Muscle layer of colon (tissue), 2 donors: ENCODE results near the gene RPS23.

Source experiments
- H3K27ac ChIP-seq: one replicate; pipeline ENCODE4 v1.7.0; 2013; ENCODE audit warnings: low read depth, mild to moderate bottlenecking, low read length, moderate library complexity
- H3K27me3 ChIP-seq, 2 donors: one replicate each; pipeline ENCODE4 v1.7.0; 2013; ENCODE audit warnings: low read length in 2 of 2, mild to moderate bottlenecking in 2 of 2; ENCODE audit not compliant: insufficient read depth in 2 of 2, control insufficient read depth in 1 of 2
- H3K36me3 ChIP-seq: one replicate; pipeline ENCODE4 v1.7.0; 2013; ENCODE audit warnings: mild to moderate bottlenecking, low read length; ENCODE audit not compliant: insufficient read depth
- H3K4me1 ChIP-seq: one replicate; pipeline ENCODE4 v1.7.0; 2013; ENCODE audit warnings: mild to moderate bottlenecking, low read length; ENCODE audit not compliant: insufficient read depth
- H3K4me3 ChIP-seq, 2 donors: one replicate each; pipeline ENCODE4 v1.7.0; 2013; ENCODE audit warnings: low read length in 2 of 2, low read depth in 1 of 2, mild to moderate bottlenecking in 1 of 2, moderate library complexity in 1 of 2
- H3K9ac ChIP-seq: one replicate; pipeline ENCODE4 v1.7.0; 2013; ENCODE audit warnings: low read length
- H3K9me3 ChIP-seq: one replicate; pipeline ENCODE4 v1.7.0; 2013; ENCODE audit warnings: mild to moderate bottlenecking, low read length
- donor health status: abdominal sarcoma.
- donor health status: Adenocarcinoma of cecum.

The RPS23 gene

DNA sequence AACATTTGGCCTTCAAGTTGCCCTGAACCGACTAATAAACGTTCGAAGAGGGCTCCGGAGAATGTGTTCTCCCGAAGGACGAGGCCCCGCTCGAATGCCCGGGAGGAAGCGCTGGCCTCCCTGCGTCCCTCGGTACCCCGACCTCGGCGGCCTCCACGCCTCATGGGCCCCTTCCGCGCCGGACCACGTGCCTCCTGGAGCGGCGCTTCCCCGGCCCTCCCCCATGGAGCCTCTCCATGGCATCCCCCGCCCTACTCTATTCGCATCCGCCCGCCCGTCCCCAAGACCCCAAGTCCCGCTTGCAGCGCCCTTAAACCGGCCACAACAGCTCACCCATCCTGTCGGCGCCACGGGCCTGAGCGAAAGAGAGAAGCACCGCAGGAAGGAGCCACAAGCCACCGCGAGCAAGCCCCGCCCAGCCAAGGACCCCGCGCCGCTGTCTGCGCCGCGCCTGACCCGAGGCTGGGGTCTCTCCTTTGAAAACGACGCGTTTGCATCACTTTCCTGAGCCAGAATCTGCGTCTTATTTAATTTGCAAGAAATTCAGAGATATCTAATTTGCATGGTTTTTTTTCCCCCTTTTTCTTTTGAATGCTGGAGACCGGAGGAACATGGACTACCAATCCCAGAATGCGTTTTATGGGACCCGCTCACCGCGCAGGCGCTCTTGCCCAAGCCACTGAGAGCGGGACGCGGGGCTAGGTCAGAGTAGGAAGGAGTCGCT is at the start of gene RPS23:
Gene RPS23, minus strand, starts transcription at position 368 of the 724 bp plus-strand sequence. Its CDS starts 31 bp downstream, at position 337.
- peaks cover 7% of the 10 kb centered on the region for H3K4me1 ChIP-seq
- no peaks in the 10 kb centered on the region for H3K27me3 ChIP-seq
- H3K27ac ChIP-seq: peak within 1 kb of the TSS; percentile 93
- H3K9ac ChIP-seq: peak within 1 kb of the TSS; percentile 76
- H3K9me3 ChIP-seq: no peaks in the 10 kb centered on the region
- peak within 1 kb of the TSS; percentile 61 to 87 for H3K4me3 ChIP-seq
- H3K36me3 ChIP-seq: peaks cover 22% of the 10 kb centered on the region

DNA sequence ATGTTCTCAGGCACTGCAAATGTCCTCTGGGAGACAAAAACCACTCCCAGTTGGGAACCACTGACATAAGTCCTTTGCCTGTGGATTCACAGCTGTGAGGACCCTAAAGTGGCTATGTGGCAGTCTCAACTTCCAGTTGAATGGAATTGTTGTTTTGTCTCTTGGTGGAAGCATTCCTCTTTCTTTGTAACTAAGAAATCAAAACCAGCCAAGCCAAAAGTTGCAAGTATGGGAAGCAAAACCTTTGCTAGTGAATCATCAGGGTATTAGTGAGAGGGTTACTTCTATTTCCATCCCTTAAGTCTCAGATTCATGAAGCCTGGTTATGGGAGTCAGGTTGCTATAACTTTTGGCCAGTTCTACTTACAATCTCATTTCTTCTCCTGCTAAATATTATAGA is 49.8 kb upstream of the RPS23 start:
- no peaks in the 10 kb centered on the region for H3K36me3 ChIP-seq
- no peak overlapping the region for H3K27ac ChIP-seq
- no peak overlapping the region for H3K4me3 ChIP-seq
- H3K9ac ChIP-seq: no peak overlapping the region
- peaks cover 3% of the 10 kb centered on the region for H3K4me1 ChIP-seq
- H3K9me3 ChIP-seq: no peaks in the 10 kb centered on the region
- no peaks in the 10 kb centered on the region for H3K27me3 ChIP-seq

DNA sequence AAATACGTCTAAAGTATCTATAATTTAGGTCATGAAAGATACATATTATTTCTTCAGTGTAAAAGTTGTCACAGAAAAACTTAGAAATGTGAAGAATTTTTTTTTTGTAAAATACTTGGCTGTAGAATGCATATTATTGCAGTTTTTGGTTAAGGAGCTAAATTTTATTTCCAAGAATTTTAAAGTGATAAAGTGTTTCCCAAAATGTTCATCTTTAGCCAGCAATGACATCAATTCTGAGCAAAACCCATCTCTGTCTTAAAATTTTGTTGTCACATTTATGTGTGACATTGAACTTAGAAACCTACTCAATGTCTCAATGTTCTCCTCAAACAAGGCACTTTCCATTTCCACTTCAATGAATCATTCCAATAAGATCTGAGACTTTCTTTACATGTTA is 47.8 kb upstream of the RPS23 start:
- H3K4me1 ChIP-seq: no peaks in the 10 kb centered on the region

DNA sequence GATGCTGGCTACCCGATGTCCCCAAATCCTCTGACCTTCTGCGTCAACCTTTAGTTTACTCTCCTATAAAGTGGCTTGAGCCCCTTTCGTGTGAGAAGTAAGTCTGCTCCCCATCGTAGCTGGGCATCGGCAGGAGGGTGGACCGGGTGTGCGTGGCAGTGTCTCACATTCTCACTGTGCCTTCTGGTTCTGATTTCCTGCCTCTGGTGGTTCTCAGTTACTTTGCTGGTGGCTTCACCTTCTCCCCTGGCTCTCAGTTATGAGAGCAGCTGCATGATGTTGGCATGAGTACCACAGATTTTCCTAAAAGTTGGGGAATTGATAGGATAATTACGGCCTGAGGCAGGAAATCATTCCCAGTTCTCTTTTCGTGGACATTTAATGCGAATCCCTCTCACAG is 47.0 kb upstream of the RPS23 start:
- Histone ChIP-seq H3K27ac (no peak overlapping the region), H3K4me3 (no peak overlapping the region), H3K36me3 (no peaks in the 10 kb centered on the region), H3K9ac (no peak overlapping the region), H3K4me1 (no peaks in the 10 kb centered on the region), H3K9me3 (no peaks in the 10 kb centered on the region), H3K27me3 (no peaks in the 10 kb centered on the region)

More for the DNA sequence above, 47.8 kb upstream of the RPS23 start:
- Histone ChIP-seq H3K27ac (no peak overlapping the region), H3K4me3 (no peak overlapping the region), H3K9me3 (no peaks in the 10 kb centered on the region), H3K9ac (no peak overlapping the region), H3K27me3 (no peaks in the 10 kb centered on the region), H3K36me3 (no peaks in the 10 kb centered on the region)

DNA sequence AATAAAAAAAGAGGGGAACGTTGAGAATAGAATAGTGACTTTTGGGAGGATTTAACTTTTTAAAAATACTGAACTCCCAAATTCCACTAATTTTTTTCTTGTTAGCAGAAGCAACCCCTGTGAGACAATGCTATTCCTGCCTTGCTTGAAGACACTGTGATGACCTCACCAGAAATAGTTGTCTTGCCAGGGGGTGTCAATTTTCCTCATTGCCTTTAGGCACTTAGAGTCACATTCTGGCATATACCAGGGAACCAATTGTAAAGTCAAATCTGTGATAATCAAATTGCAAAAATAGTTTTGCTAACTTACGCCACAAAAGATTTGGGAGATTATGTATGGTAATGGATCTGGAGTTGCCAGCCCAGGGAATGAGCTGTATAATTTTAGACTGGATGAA is 42.8 kb upstream of the RPS23 start:
- Histone ChIP-seq H3K4me1 (no peaks in the 10 kb centered on the region), H3K9me3 (no peaks in the 10 kb centered on the region), H3K27me3 (no peaks in the 10 kb centered on the region), H3K9ac (no peak overlapping the region), H3K4me3 (no peak overlapping the region), H3K27ac (no peak overlapping the region), H3K36me3 (no peaks in the 10 kb centered on the region)

DNA sequence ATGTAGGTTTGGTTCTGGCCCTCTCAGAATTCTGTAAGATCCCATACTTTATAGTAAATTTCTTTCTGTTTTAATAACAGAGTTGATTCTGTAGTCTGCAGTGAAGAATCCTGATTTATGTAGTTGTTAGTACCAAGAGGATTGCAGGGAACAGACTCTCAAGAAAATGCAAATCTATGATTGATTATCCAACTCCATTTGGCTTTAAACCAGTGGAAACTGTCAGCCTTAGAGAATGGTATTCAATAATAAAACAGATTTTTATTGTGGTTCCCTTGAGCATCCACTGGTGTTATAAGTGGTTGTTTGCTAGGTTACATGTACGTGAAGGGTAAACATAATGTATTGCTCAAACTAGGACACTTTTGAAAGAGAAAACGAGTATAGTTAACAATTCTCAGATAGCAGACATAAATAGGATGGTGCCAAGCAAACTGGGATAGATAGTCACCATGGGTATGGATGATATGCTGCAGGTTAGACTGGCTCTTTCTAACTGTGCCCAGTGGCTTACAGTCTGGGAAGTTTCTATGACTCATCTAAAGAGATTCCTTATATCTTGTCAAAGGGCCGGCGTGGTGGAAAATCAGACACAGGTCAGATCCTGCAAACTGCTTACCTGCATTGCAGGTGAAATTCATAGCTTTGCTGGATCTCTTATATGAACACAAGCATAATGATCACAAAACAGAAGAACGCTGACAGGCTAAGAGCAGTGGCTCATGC is 41.7 kb upstream of the RPS23 start:
- no peaks in the 10 kb centered on the region for H3K36me3 ChIP-seq
- no peak overlapping the region for H3K9ac ChIP-seq
- no peak overlapping the region for H3K27ac ChIP-seq
- no peaks in the 10 kb centered on the region for H3K4me1 ChIP-seq
- no peaks in the 10 kb centered on the region for H3K9me3 ChIP-seq
- no peaks in the 10 kb centered on the region for H3K27me3 ChIP-seq
- no peak overlapping the region for H3K4me3 ChIP-seq

DNA sequence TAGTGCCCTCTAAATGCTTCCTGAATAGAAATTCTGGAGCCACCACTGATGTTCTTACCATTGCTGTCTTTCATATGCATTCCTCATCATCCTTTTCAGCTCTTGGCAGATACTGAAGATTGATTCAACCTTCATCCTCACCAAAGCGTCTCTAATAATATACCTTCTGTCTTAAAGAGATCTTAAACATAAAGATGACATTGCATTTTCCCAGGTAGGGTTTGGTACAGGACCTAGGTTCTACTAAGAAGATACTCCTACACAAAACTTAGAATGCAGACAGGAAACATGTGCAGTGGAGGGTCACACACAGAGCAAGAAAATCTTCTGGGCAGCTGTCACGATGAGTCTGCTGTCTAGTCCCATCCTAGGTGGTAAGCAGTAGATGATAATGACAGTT is 41.0 kb upstream of the RPS23 start:
- Histone ChIP-seq H3K27ac (no peak overlapping the region), H3K4me1 (no peaks in the 10 kb centered on the region), H3K36me3 (no peaks in the 10 kb centered on the region), H3K4me3 (no peak overlapping the region), H3K27me3 (no peaks in the 10 kb centered on the region), H3K9me3 (no peaks in the 10 kb centered on the region), H3K9ac (no peak overlapping the region)

DNA sequence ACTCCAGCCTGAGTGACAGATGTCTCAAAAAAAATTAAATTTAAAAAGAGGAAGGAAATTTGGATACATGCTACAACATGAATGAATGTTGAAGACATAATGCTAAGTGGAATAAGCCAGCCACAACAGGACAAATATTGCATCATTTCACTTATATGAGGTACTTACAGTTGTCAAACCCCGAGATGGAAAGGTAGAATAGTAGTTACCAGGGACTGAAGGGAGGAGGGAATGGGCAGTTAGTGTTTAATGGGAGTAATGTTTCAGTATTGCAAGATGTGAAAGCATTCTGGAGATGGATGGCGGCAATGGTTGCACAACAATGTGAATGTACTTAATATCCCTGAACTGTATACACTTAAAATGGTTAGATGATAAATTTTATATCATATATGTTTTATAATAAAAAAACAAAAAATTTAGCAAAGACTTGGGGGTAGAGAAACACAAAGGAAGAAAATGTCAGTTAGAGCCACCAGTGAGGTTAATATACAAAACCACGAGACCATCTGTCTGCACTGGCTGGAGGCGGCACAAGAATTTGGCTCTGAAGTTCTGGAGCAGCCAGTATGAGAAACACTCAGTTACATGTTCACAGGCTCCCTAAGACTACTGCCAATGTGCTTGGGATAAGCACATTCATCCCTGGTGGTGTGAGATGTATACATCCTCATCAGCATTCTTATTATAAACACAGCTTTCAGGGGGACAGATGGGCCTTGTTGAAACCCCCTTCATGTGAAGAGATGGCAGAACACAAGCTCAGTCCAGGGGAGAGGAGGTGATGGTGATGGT is 37.0 kb upstream of the RPS23 start:
- H3K27ac ChIP-seq: no peak overlapping the region
- H3K9me3 ChIP-seq: no peaks in the 10 kb centered on the region
- H3K27me3 ChIP-seq: no peaks in the 10 kb centered on the region
- peaks cover under 1% of the 10 kb centered on the region for H3K36me3 ChIP-seq
- no peak overlapping the region for H3K9ac ChIP-seq
- H3K4me1 ChIP-seq: no peaks in the 10 kb centered on the region
- no peak overlapping the region for H3K4me3 ChIP-seq

DNA sequence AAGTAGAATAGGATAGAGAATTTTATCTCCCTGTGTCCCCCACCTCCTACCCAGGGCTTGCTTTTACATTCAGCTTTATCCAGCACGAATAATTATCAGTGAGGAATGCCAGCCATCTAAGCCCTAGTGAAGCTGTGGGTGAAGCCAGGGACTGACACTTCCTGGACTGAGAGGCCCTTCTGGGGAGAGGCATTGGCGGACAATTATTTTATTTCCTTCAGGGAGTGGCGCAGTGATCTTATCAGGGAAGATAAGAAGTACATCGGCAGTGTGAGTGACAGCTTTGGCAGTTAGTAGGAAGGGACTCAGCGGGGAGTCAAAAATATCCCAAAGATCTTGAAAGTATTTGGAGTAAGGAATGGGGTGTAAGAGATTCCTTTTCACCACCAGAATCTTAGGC is 34.9 kb upstream of the RPS23 start:
- H3K27me3 ChIP-seq: no peaks in the 10 kb centered on the region
- no peak overlapping the region for H3K27ac ChIP-seq
- no peaks in the 10 kb centered on the region for H3K9me3 ChIP-seq
- no peak overlapping the region for H3K4me3 ChIP-seq
- H3K4me1 ChIP-seq: no peaks in the 10 kb centered on the region
- H3K9ac ChIP-seq: no peak overlapping the region
- peaks cover 4% of the 10 kb centered on the region for H3K36me3 ChIP-seq

DNA sequence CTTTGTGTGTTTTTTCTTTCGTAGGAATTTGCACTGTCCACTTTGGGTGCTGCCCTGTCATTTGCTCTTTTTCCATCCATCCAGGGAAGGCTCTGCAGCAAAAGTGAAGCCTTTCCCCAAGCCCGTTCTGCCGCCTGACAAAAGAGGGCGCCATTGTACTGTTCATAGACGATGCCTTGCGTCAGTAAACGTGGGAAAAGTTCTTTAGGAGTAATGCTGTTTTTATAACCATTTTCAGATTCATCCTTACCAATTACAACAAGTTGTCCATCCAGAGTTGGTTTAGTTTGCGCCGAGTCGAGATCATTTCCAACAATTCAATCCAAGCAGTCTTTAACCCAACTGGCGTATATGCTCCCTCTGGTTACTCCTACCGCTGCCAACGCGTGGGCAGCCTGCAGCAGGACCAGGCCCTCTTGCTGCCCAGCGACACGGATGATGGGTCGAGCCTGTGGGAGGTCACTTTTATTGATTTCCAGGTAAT is 34.3 kb upstream of the RPS23 start:
- H3K9me3 ChIP-seq: no peaks in the 10 kb centered on the region
- H3K36me3 ChIP-seq: peaks cover 4% of the 10 kb centered on the region
- H3K4me3 ChIP-seq: no peak overlapping the region
- H3K4me1 ChIP-seq: no peaks in the 10 kb centered on the region
- no peaks in the 10 kb centered on the region for H3K27me3 ChIP-seq
- H3K27ac ChIP-seq: no peak overlapping the region
- no peak overlapping the region for H3K9ac ChIP-seq

DNA sequence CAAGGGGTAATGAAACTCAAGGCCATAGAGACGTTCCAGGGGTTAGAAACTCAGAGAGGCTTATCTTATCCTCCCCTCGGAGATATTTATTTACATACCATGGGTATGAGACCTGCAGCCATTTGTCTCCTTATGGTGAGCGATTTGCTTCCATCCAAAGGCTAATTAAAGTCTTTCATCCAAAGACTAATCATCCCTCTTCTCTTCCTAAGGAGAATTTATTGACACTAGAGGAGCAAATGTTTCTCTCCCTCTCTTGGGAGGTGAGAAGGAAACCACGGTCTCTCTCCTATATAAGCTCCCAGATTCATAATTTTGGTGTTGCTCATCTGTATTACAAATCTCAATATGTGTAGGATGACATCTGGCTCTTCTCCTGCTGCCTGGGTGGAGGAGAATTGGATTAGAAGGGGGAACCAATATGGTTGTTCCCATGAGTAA is 31.0 kb upstream of the RPS23 start:
- H3K27ac ChIP-seq: no peak overlapping the region
- no peak overlapping the region for H3K9ac ChIP-seq
- no peak overlapping the region for H3K4me3 ChIP-seq
- H3K9me3 ChIP-seq: no peaks in the 10 kb centered on the region
- peaks cover 4% of the 10 kb centered on the region for H3K36me3 ChIP-seq
- H3K27me3 ChIP-seq: no peaks in the 10 kb centered on the region
- H3K4me1 ChIP-seq: no peaks in the 10 kb centered on the region
